ENCODE data around the gene C3orf18. TPM values are rescaled to one million over a fixed set of nuclear protein-coding genes. Genes with fewer than 3 reads are reported as not detected.

Gene C3orf18
- 6.9 TPM for total RNA-seq
- long read RNA-seq, transcript C3orf18-210 (4 exons, 788 nt) = major isoform, 7 of 20 reads
- long read RNA-seq, transcript C3orf18-203 (5 exons, 2,486 nt) = minor isoform, 5 of 20 reads
- long read RNA-seq, partial matches to known transcripts = 0 of 20 reads
- long read RNA-seq, other reads (novel, unspliced or antisense) = 3 of 20 reads

GRCh38 chr3:50567386-50568167 lies at the start of gene C3orf18:
Gene C3orf18 (minus strand): TSS chr3:50567747. CDS start chr3:50565699, 2,048 bp downstream.
- no peaks in the 10 kb centered on the region for H3K27me3 ChIP-seq
- DNase-seq (peak; percentile 97), ATAC-seq (peak; percentile 78)
- intact Hi-C loops (cut with DNase I) = no loop called here
- H3K4me1 ChIP-seq = peaks cover 29% of the 10 kb centered on the region
- peak within 1 kb of the TSS; percentile 80 for H3K4me3 ChIP-seq
- H3K27ac ChIP-seq = peak within 1 kb of the TSS; percentile 92
- no peaks in the 10 kb centered on the region for H3K9me3 ChIP-seq
- no peaks in the 10 kb centered on the region for H3K36me3 ChIP-seq
- no peak for TF ChIP-seq CTCF (IDR thresholded peaks at IDR 0.05)

DNA sequence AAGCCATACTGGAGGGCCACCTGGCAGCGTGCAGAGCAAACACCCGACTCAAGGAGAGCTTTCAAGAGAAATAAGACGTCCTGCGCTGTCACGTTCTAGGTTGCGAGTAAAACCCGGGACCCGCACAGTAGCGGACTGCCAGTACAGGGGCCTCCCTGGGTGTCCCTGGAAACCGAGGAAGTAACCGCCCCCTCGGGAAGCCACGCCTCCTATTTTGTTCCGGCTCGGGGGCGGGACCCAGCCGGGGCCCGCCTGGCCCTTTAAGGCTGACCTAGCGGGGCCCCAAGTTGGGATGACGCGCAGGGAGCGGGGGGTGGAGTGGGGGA lies 49.2 kb upstream of the C3orf18 start:
- peak; percentile 97 for DNase-seq
- no peaks in the 10 kb centered on the region for H3K36me3 ChIP-seq
- H3K27me3 ChIP-seq = no peaks in the 10 kb centered on the region
- peak overlapping the region; percentile 93 for H3K27ac ChIP-seq
- intact Hi-C loops (cut with DNase I) = no loop called here
- no peak for TF ChIP-seq CTCF (IDR thresholded peaks at IDR 0.05)
- H3K4me1 ChIP-seq = peaks cover 58% of the 10 kb centered on the region
- ATAC-seq = peak; percentile 76
- H3K9me3 ChIP-seq = no peaks in the 10 kb centered on the region
- H3K4me3 ChIP-seq = peak overlapping the region; percentile 93

- Histone ChIP-seq H3K4me1 (peaks cover 58% of the 10 kb centered on the region), H3K36me3 (no peaks in the 10 kb centered on the region), H3K27me3 (no peaks in the 10 kb centered on the region), H3K9me3 (no peaks in the 10 kb centered on the region), H3K27ac (peak overlapping the region; percentile 93), H3K4me3 (peak overlapping the region; percentile 93)
- peak; percentile 97 for TF ChIP-seq CTCF (IDR thresholded peaks at IDR 0.05)
- DNase-seq (peak; percentile 89), ATAC-seq (peak; percentile 53)
- intact Hi-C loops (cut with DNase I) = no loop called here
Observed at GRCh38 chr3:50616003-50616769, 48.6 kb upstream of the C3orf18 start.

DNA sequence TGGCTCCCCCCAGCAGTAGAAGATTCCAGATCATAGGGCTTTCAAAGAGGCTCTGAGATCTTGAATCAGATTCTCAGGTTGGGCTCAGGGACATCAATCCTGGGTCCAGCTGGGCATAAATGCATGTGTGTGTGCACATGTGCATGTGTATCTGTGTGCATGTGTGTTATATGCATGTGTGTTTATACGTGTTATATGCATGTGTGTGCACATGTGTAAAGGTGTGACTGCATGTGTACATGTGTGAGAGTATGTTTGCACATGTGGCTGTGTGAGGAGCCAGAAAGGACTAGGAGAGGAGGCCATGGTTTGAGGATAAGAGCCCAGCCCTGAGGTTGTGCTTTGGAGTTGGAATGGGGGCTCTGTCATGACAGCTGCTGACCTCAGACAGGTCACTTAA lies 47.6 kb upstream of the C3orf18 start:
- no peak for DNase-seq
- intact Hi-C loops (cut with DNase I) = no loop called here
- ATAC-seq = no peak
- TF ChIP-seq CTCF (IDR thresholded peaks at IDR 0.05) = no peak
- H3K9me3 ChIP-seq = no peaks in the 10 kb centered on the region
- H3K36me3 ChIP-seq = no peaks in the 10 kb centered on the region
- no peaks in the 10 kb centered on the region for H3K27me3 ChIP-seq
- no peak overlapping the region for H3K27ac ChIP-seq
- H3K4me3 ChIP-seq = no peak overlapping the region
- H3K4me1 ChIP-seq = peaks cover 56% of the 10 kb centered on the region

DNA sequence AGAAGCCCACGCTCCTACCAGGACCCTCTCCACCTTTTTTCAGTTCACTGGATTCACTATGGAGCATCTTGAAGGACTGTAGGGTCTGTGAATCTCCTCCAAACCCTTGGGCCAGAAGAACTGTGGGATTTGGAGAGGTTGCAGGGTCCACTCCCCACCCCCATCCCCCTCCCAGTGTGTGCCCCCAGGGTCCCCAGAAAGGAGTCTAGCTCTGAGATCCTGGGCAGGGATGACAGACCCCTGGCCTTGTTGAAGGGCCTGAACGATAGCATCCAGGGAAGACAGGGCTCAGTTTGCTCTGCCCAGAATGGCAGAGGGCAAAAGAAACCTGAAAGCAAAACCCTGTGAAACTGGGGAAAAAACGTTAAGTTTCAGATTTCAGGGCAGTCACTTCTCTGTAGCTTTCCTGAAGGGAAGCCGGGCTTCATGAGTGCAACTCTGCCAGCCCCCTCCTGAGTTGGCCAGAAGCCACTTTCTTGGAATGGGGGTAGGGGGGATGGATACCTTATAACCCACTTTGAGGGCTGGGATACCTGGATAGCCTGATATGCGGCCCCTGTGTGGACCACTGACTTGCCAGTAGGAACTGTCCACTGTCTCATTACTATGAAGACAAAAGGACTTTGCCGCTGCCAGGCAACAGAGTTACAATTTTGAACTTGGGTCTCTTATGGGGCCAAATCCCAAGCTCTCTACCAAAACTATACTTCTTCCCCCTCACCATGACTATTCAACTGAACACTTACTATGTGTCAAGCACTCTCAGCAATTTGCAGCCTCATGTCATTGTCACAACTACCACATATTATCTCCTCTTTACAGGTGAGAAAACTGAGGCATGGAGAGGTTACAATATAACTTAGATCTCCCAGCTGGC lies 45.7 kb upstream of the C3orf18 start:
- TF ChIP-seq CTCF (IDR thresholded peaks at IDR 0.05) = no peak
- Histone ChIP-seq H3K4me1 (peaks cover 51% of the 10 kb centered on the region), H3K27me3 (no peaks in the 10 kb centered on the region), H3K27ac (peak overlapping the region; percentile 91), H3K36me3 (peaks cover 7% of the 10 kb centered on the region), H3K9me3 (no peaks in the 10 kb centered on the region), H3K4me3 (peak overlapping the region; percentile 83)
- intact Hi-C loops (cut with DNase I) = loop anchor here (2.0 kb wide), 1 partner anchor 40 kb away; no protein-coding TSS in a partner anchor
- DNase-seq = no peak
- no peak for ATAC-seq

All from upper lobe of right lung (tissue), 1 donor.